Neural cell (in vitro differentiated cells): ENCODE measurements around the gene CREB3L2. TPM values are rescaled to one million over a fixed set of nuclear protein-coding genes. Genes with fewer than 3 reads are reported as not detected.

Source experiments
- H2AFZ ChIP-seq: fragments of 200-600, 300-800 bp; sonication (generic), shearing (Covaris generic); 2 replicates; pipeline ENCODE4 v1.6.0; 2014; ENCODE audit warnings: low read depth, mild to moderate bottlenecking, antibody characterized with exemption, low read length, moderate library complexity
- H3F3A ChIP-seq: fragments of 200-600 bp; shearing (Covaris generic); 2 replicates; pipeline ENCODE4 v1.6.1; 2016; ENCODE audit warnings: mild to moderate bottlenecking, moderate library complexity, mixed read lengths, antibody characterized with exemption, low read length; ENCODE audit not compliant: insufficient read depth, poor library complexity, severe bottlenecking
- H3K27ac ChIP-seq: fragments of 200-600, 300-800 bp; sonication (generic), shearing (Covaris generic); 2 replicates; pipeline ENCODE4 v1.5.1; 2014; ENCODE audit warnings: mild to moderate bottlenecking, low read length, moderate library complexity
- H3K27me3 ChIP-seq: fragments of 300-800, 200-600 bp; sonication (generic), shearing (Covaris generic); 2 replicates; pipeline ENCODE4 v1.6.0; 2014; ENCODE audit warnings: mild to moderate bottlenecking, low read depth, low read length, moderate library complexity; ENCODE audit not compliant: insufficient read depth
- H3K36me3 ChIP-seq: fragments of 300-800, 200-600 bp; sonication (generic), shearing (Covaris generic); 2 replicates; pipeline ENCODE4 v1.5.1; 2014; ENCODE audit warnings: mild to moderate bottlenecking, antibody characterized with exemption, low read length, moderate library complexity; ENCODE audit not compliant: insufficient read depth
- H3K4me2 ChIP-seq: fragments of 300-800, 200-600 bp; sonication (generic), shearing (Covaris generic); 2 replicates; pipeline ENCODE4 v1.6.0; 2014; ENCODE audit warnings: mild to moderate bottlenecking, low read length
- H3K4me3 ChIP-seq: fragments of 300-800, 200-600 bp; sonication (generic), shearing (Covaris generic); 2 replicates; pipeline ENCODE4 v1.5.1; 2014; ENCODE audit warnings: mild to moderate bottlenecking, low read length, moderate library complexity
- H3K79me2 ChIP-seq: fragments of 200-600 bp; shearing (Covaris generic); replicated peaks from 2 replicates; pipeline ENCODE4 v1.6.0; 2014; ENCODE audit warnings: mild to moderate bottlenecking, low read length, moderate library complexity; ENCODE audit not compliant: insufficient read depth
- H3K9ac ChIP-seq: fragments of 300-800, 200-600 bp; sonication (generic), shearing (Covaris generic); 2 replicates; pipeline ENCODE4 v1.6.1; 2016; ENCODE audit warnings: mild to moderate bottlenecking, low read length, mixed read lengths
- H3K9me2 ChIP-seq: fragments of 200-600 bp; shearing (Covaris generic); 2 replicates; pipeline ENCODE4 v1.6.1; 2016; ENCODE audit warnings: mild to moderate bottlenecking, low read length, mixed read lengths; ENCODE audit not compliant: insufficient read depth
- H3K9me3 ChIP-seq: fragments of 200-600, 300-800 bp; sonication (generic), shearing (Covaris generic); 2 replicates; pipeline ENCODE4 v1.6.1; 2016; ENCODE audit warnings: mild to moderate bottlenecking, mixed run types, low read length, moderate library complexity, mixed read lengths
- H4K20me1 ChIP-seq: fragments of 200-600 bp; shearing (Covaris generic); 2 replicates; pipeline ENCODE4 v1.6.1; 2016; ENCODE audit warnings: mild to moderate bottlenecking, mixed run types; ENCODE audit not compliant: insufficient read depth
- EP300 ChIP-seq: fragments of 450-650 bp; conservative IDR thresholded peaks from 2 replicates; pipeline ENCODE4 v1.6.1; 2014; ENCODE audit warnings: antibody characterized with exemption, mild to moderate bottlenecking, moderate library complexity; ENCODE audit not compliant: poor library complexity, severe bottlenecking
- EZH2 ChIP-seq: fragments of 200-600, 300-800 bp; shearing (Covaris generic), sonication (generic); IDR thresholded peaks from 2 replicates; pipeline ENCODE4 v1.6.1; 2014; ENCODE audit warnings: antibody characterized with exemption, low read length, borderline replicate concordance, mild to moderate bottlenecking; ENCODE audit not compliant: insufficient read depth, poor library complexity, severe bottlenecking
- MXI1 ChIP-seq: fragments of 450-650 bp; conservative IDR thresholded peaks from 2 replicates; pipeline ENCODE4 v1.6.1; 2014; ENCODE audit warnings: antibody characterized with exemption, mild to moderate bottlenecking; ENCODE audit not compliant: poor library complexity, severe bottlenecking
- POLR2AphosphoS5 ChIP-seq: IDR thresholded peaks from 2 replicates; pipeline ENCODE4 v1.6.1; 2012
- RAD21 ChIP-seq: fragments of 450-650 bp; conservative IDR thresholded peaks from 2 replicates; pipeline ENCODE4 v1.6.1; 2014; ENCODE audit warnings: antibody characterized with exemption, mild to moderate bottlenecking, moderate library complexity
- SMC3 ChIP-seq: fragments of 450-650 bp; conservative IDR thresholded peaks from 2 replicates; pipeline ENCODE4 v1.6.1; 2014; ENCODE audit warnings: antibody characterized with exemption, mild to moderate bottlenecking, moderate library complexity; ENCODE audit not compliant: poor library complexity
- TAF1 ChIP-seq: IDR thresholded peaks from 2 replicates; pipeline ENCODE4 v1.6.1; 2012; ENCODE audit warnings: low read depth
- polyA plus RNA-seq: library from polyadenylated mRNA; depleted of rRNA; stranded (reverse); fragments of >200 nt; gene quantifications from 2 replicates; pipeline ENCODE4 v1.2.3, GENCODE V29; 2014
- TF ChIP-seq, protein P1 (sequence below): IDR thresholded peaks from 2 replicates; pipeline ENCODE4 v1.6.1; 2012; ENCODE audit warnings: borderline replicate concordance
- TF ChIP-seq, protein P2 (sequence below): fragments of 450-650 bp; IDR thresholded peaks from 2 replicates; pipeline ENCODE4 v1.5.1; 2014; ENCODE audit warnings: antibody characterized with exemption, mild to moderate bottlenecking, moderate library complexity; ENCODE audit not compliant: poor library complexity, severe bottlenecking

CREB3L2 gene
- polyA plus RNA-seq, 1 donor from 2014 or later = 1.5 TPM

DNA sequence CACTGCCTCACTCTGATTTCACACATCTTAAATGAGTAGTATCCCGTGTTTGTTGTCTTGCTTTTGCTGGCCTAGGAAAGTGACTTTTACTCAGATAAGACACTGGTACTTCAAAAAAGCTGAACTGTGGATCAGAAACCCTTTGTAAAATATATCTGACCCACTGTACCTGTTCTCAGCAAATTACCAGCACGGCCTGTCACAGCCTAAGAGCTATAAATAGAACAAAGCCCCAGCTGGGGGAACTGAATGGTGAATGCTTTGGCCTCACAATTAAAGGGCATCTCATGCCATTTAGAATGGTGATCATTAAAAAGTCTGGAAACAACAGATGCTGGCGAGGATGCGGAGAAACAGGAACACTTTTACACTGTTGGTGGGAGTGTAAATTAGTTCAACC lies 76.1 kb downstream of the CREB3L2 start:
- H3K36me3 ChIP-seq = no peaks in the 10 kb centered on the region
- H3K4me2 ChIP-seq = no peak overlapping the region
- no peak overlapping the region for H3K27ac ChIP-seq
- no peaks in the 10 kb centered on the region for H3K79me2 ChIP-seq
- H3K9ac ChIP-seq = no peak overlapping the region
- H3K9me3 ChIP-seq = peaks cover 3% of the 10 kb centered on the region
- H3F3A ChIP-seq = no peaks in the 10 kb centered on the region
- H2AFZ ChIP-seq = no peak overlapping the region
- H3K4me3 ChIP-seq = no peak overlapping the region
- no peaks in the 10 kb centered on the region for H4K20me1 ChIP-seq
- no peaks in the 10 kb centered on the region for H3K9me2 ChIP-seq
- no peaks in the 10 kb centered on the region for H3K27me3 ChIP-seq
- no peak for TF ChIP-seq MXI1
- TF ChIP-seq, protein P1, sequence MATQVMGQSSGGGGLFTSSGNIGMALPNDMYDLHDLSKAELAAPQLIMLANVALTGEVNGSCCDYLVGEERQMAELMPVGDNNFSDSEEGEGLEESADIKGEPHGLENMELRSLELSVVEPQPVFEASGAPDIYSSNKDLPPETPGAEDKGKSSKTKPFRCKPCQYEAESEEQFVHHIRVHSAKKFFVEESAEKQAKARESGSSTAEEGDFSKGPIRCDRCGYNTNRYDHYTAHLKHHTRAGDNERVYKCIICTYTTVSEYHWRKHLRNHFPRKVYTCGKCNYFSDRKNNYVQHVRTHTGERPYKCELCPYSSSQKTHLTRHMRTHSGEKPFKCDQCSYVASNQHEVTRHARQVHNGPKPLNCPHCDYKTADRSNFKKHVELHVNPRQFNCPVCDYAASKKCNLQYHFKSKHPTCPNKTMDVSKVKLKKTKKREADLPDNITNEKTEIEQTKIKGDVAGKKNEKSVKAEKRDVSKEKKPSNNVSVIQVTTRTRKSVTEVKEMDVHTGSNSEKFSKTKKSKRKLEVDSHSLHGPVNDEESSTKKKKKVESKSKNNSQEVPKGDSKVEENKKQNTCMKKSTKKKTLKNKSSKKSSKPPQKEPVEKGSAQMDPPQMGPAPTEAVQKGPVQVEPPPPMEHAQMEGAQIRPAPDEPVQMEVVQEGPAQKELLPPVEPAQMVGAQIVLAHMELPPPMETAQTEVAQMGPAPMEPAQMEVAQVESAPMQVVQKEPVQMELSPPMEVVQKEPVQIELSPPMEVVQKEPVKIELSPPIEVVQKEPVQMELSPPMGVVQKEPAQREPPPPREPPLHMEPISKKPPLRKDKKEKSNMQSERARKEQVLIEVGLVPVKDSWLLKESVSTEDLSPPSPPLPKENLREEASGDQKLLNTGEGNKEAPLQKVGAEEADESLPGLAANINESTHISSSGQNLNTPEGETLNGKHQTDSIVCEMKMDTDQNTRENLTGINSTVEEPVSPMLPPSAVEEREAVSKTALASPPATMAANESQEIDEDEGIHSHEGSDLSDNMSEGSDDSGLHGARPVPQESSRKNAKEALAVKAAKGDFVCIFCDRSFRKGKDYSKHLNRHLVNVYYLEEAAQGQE = no peak

DNA sequence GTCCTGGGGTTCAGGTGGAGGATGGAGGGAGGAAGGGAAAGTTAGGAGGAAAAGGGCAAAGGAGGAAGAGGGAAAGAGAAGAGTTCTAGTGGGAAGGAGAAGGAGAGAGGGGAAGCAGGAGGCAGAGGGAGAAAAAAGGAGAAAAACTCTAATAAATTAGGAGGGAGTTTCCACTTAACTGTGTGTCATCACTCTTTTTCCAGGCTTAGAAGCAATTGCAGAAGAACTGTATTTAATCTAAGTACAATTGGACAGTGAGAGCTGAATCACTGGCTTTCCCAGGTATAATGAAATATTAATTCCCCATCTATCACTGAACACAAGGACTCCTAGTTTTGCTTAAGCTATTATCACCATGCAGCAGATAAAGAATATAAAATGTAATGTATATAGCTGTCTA lies 76.8 kb downstream of the CREB3L2 start:
- H4K20me1 ChIP-seq = no peaks in the 10 kb centered on the region
- H3K79me2 ChIP-seq = no peaks in the 10 kb centered on the region
- peaks cover 3% of the 10 kb centered on the region for H3K9me3 ChIP-seq
- H3K27ac ChIP-seq = no peak overlapping the region
- TF ChIP-seq TAF1 (no peak), SMC3 (no peak), EZH2 (no peak), POLR2AphosphoS5 (no peak), MXI1 (no peak), RAD21 (no peak), EP300 (no peak)
- TF ChIP-seq, protein P1 = no peak
- TF ChIP-seq, protein P2, sequence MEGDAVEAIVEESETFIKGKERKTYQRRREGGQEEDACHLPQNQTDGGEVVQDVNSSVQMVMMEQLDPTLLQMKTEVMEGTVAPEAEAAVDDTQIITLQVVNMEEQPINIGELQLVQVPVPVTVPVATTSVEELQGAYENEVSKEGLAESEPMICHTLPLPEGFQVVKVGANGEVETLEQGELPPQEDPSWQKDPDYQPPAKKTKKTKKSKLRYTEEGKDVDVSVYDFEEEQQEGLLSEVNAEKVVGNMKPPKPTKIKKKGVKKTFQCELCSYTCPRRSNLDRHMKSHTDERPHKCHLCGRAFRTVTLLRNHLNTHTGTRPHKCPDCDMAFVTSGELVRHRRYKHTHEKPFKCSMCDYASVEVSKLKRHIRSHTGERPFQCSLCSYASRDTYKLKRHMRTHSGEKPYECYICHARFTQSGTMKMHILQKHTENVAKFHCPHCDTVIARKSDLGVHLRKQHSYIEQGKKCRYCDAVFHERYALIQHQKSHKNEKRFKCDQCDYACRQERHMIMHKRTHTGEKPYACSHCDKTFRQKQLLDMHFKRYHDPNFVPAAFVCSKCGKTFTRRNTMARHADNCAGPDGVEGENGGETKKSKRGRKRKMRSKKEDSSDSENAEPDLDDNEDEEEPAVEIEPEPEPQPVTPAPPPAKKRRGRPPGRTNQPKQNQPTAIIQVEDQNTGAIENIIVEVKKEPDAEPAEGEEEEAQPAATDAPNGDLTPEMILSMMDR = no peak
- H3K36me3 ChIP-seq = no peaks in the 10 kb centered on the region
- no peaks in the 10 kb centered on the region for H3K9me2 ChIP-seq
- H2AFZ ChIP-seq = no peak overlapping the region
- H3K9ac ChIP-seq = no peak overlapping the region
- no peak overlapping the region for H3K4me3 ChIP-seq
- H3K4me2 ChIP-seq = no peak overlapping the region
- H3K27me3 ChIP-seq = no peaks in the 10 kb centered on the region
- H3F3A ChIP-seq = no peaks in the 10 kb centered on the region
